ENCODE results near the gene SIGLEC7.

- TF ChIP-seq POLR2A (IDR thresholded peaks at IDR 0.05) (no peak), CTCF (IDR thresholded peaks at IDR 0.05) (no peak)
These were observed 16.5 kb downstream of the SIGLEC7 start for GRCh38 chr19:51158474-51159129.

Data from lower leg skin (tissue), 3 donors.